GM12878 (cell line): Measurements from ENCODE around the gene CWC22. TPM values are rescaled to one million over a fixed set of nuclear protein-coding genes. Genes with fewer than 3 reads are reported as not detected.
A peak's percentile ranks its signal among the peaks of the same experiment; 100 is the strongest.

Experiments used
- ATAC-seq: fragments of 200-7000 bp; cut with Tn5 transposase; 3 replicates; pipeline ENCODE4 v1.9.1; 2020; ENCODE audit warnings: mild to moderate bottlenecking, moderate library complexity
- BruUV-seq: library from RNA; stranded (reverse); fragments of 400-500 nt; replicated peaks from 2 replicates; lab custom pipeline; 2021; lab: Mats Ljungman, UMichigan
- CTCF ChIA-PET: fragments of 300-600 bp; sonication (Branson Sonifier 250); formaldehyde crosslinking; extraction: SDS; loops from one replicate; lab custom pipeline; 2021; ENCODE audit warnings: inconsistent platforms; lab: Yijun Ruan, JAX
- POLR2A ChIA-PET: fragments of 350-600 bp; formaldehyde crosslinking; extraction: SDS; loops from one replicate; lab custom pipeline; 2021; ENCODE audit warnings: inconsistent platforms; lab: Charles Lee
- RAD21 ChIA-PET: fragments of 300-600 bp; sonication (Branson Sonifier 250); formaldehyde crosslinking; loops from one replicate; lab custom pipeline; 2023; ENCODE audit warnings: antibody characterized with exemption; ENCODE audit not compliant: unreplicated experiment; lab: Charles Lee
- SMC1A ChIA-PET: fragments of 300-600 bp; sonication (Branson Sonifier 250); formaldehyde crosslinking; loops from one replicate; lab custom pipeline; 2023; ENCODE audit not compliant: unreplicated experiment, uncharacterized antibody; lab: Charles Lee
- DNase-seq: peaks from one replicate; pipeline ENCODE4 v3.0.0-alpha.2; 2011; ENCODE audit warnings: low read depth, low spot score
- FAIRE-seq: peaks from 3 replicates; lab custom pipeline; 2011; peaks lifted over from hg19 to GRCh38; lab: Jason Lieb, UNC
- H2AFZ ChIP-seq: 2 replicates; pipeline ENCODE4 v1.6.0; 2011; ENCODE audit warnings: low read depth, low read length, control low read depth; ENCODE audit not compliant: control insufficient read depth
- H3K27ac ChIP-seq: 2 replicates; pipeline ENCODE4 v1.5.1; 2011; ENCODE audit warnings: control low read depth; ENCODE audit not compliant: control insufficient read depth, insufficient read depth
- H3K27me3 ChIP-seq, 2 experiments: replicated peaks in 1 of 2; 2 replicates each; pipeline versions ENCODE4 v1.6.0 to v1.6.1; 2011; ENCODE audit warnings: low read length in 1 of 2; ENCODE audit not compliant: control insufficient read depth in 2 of 2, insufficient read depth in 2 of 2
- H3K36me3 ChIP-seq, 2 experiments: 2 replicates each; pipeline ENCODE4 v1.5.1; 2011; ENCODE audit warnings: low read length in 1 of 2; ENCODE audit not compliant: control insufficient read depth in 2 of 2, insufficient read depth in 2 of 2
- H3K4me1 ChIP-seq: 2 replicates; pipeline ENCODE4 v1.6.1; 2011; ENCODE audit warnings: mild to moderate bottlenecking, low read length, moderate library complexity, mixed read lengths; ENCODE audit not compliant: control insufficient read depth, insufficient read depth
- H3K4me2 ChIP-seq: 2 replicates; pipeline ENCODE4 v1.6.0; 2011; ENCODE audit warnings: control low read depth; ENCODE audit not compliant: control insufficient read depth, insufficient read depth
- H3K4me3 ChIP-seq: fragments of 200-600 bp; sonication (generic); 2 replicates; pipeline ENCODE4 v1.5.1; 2016
- H3K79me2 ChIP-seq: 2 replicates; pipeline ENCODE4 v1.6.0; 2011; ENCODE audit warnings: low read length; ENCODE audit not compliant: control insufficient read depth, insufficient read depth
- H3K9ac ChIP-seq: 2 replicates; pipeline ENCODE4 v1.8.0; 2011; ENCODE audit warnings: low read length, control low read depth, mixed read lengths; ENCODE audit not compliant: control insufficient read depth, insufficient read depth
- H3K9me3 ChIP-seq: replicated peaks from 3 replicates; pipeline ENCODE4 v1.5.1; 2011; ENCODE audit warnings: mild to moderate bottlenecking, low read length; ENCODE audit not compliant: control insufficient read depth, insufficient read depth
- H4K20me1 ChIP-seq: 2 replicates; pipeline ENCODE4 v1.6.0; 2011; ENCODE audit not compliant: control insufficient read depth, insufficient read depth
- CBX3 ChIP-seq: fragments of 200-600 bp; sonication (generic); IDR thresholded peaks from 2 replicates; pipeline ENCODE4 v1.6.1; 2016; ENCODE audit warnings: low read depth, borderline replicate concordance
- CEBPB ChIP-seq, 2 experiments: fragments of 150-350 bp in 1 of 2; IDR thresholded peaks; 2 replicates each; pipeline ENCODE4 v1.6.1; 2012 to 2014; ENCODE audit warnings: low read depth in 2 of 2, low read length in 2 of 2, borderline replicate concordance in 1 of 2, inconsistent platforms in 1 of 2
- HDAC2 ChIP-seq: fragments of 200-600 bp; sonication (generic); IDR thresholded peaks from 2 replicates; pipeline ENCODE4 v1.6.1; 2017
- HDAC6 ChIP-seq: fragments of 200-600 bp; sonication (generic); IDR thresholded peaks from one replicate; pipeline ENCODE4 v1.8.0; 2017; ENCODE audit warnings: antibody characterized with exemption; ENCODE audit not compliant: unreplicated experiment
- KAT2A ChIP-seq: conservative IDR thresholded peaks from 2 replicates; pipeline ENCODE4 v1.6.1; 2011; ENCODE audit warnings: low read depth, low read length; ENCODE audit not compliant: control insufficient read depth
- KLF5 ChIP-seq: fragments of 450-650 bp; IDR thresholded peaks from 2 replicates; pipeline ENCODE4 v1.6.1; 2014; ENCODE audit warnings: mild to moderate bottlenecking; ENCODE audit not compliant: partially characterized antibody
- MEF2B ChIP-seq: fragments of 450-650 bp; IDR thresholded peaks from 2 replicates; pipeline ENCODE4 v1.6.1; 2018; ENCODE audit warnings: mild to moderate bottlenecking, moderate library complexity; ENCODE audit not compliant: partially characterized antibody, poor library complexity, severe bottlenecking
- MYB ChIP-seq: fragments of 150-350 bp; IDR thresholded peaks from 2 replicates; pipeline ENCODE4 v1.6.1; 2014; ENCODE audit warnings: mild to moderate bottlenecking, low read depth, low read length, borderline replicate concordance
- NFIC ChIP-seq: IDR thresholded peaks from 2 replicates; pipeline ENCODE4 v1.6.1; 2012; ENCODE audit warnings: low read depth, mild to moderate bottlenecking, inconsistent platforms, low read length, moderate library complexity
- NR2C1 ChIP-seq: fragments of 450-650 bp; IDR thresholded peaks from 2 replicates; pipeline ENCODE4 v1.6.1; 2017; ENCODE audit warnings: antibody characterized with exemption, mild to moderate bottlenecking, moderate library complexity
- PML ChIP-seq: IDR thresholded peaks from 2 replicates; pipeline ENCODE4 v1.6.1; 2012; ENCODE audit warnings: low read length, inconsistent platforms
- POLR2A ChIP-seq: IDR thresholded peaks from 2 replicates; pipeline ENCODE4 v1.6.1; 2011; ENCODE audit warnings: low read depth, mild to moderate bottlenecking, low read length
- RUNX3 ChIP-seq: IDR thresholded peaks from 2 replicates; pipeline ENCODE4 v1.6.1; 2012; ENCODE audit warnings: low read length, inconsistent platforms
- ZBED1 ChIP-seq: IDR thresholded peaks from 2 replicates; pipeline ENCODE4 v1.6.1; 2016; ENCODE audit warnings: borderline replicate concordance
- WGBS: methylation state at CpG from one replicate; pipeline ENCODE4 v1.1.6; 2016; ENCODE audit warnings: low lambda C conversion rate; ENCODE audit not compliant: insufficient replicate concordance, insufficient coverage; ENCODE audit errors: missing lambda C conversion rate; 5-methylcytosine and 5-hydroxymethylcytosine counted together
- in situ Hi-C: fragments of 300-500 bp; cut with MboI; formaldehyde crosslinking; loops from 9 replicates; pipeline ENCODE4 v1.14.3; 2018; ENCODE audit warnings: mixed read lengths
- intact Hi-C: fragments of 100-400 bp; cut with micrococcal nuclease; formaldehyde crosslinking; loops from one replicate; pipeline ENCODE4 v1.14.2; 2022; ENCODE audit not compliant: unreplicated experiment
- polyA plus RNA-seq, 11 experiments: library from polyadenylated mRNA; depleted of rRNA in 4 of 11; unstranded in 6 of 11; stranded (reverse) in 5 of 11; fragments of >200 nt; fragmentation: Nextera tagmentation in 4 of 11; fragmentation: Illumina TruSeq in 1 of 11; extraction: Ambion mirVana in 4 of 11; extraction: Trizol in 1 of 11; gene quantifications; 1 replicate in 1 of 11; 2 replicates in 10 of 11; pipeline versions ENCODE4 v1.2.1 to v1.2.3, GENCODE V29; 2011 to 2016; ENCODE audit warnings: inconsistent platforms in 2 of 11, missing spikeins in 2 of 11, low read depth in 1 of 11
- total RNA-seq, 4 experiments: library from RNA; depleted of rRNA in 3 of 4; stranded (reverse); fragments of >200 nt in 3 of 4; fragmentation: Illumina TruSeq in 1 of 4; extraction: Trizol in 1 of 4; gene quantifications; 2 replicates each; pipeline versions ENCODE4 v1.2.1 to v1.2.3, GENCODE V29; 2013 to 2021
- TF ChIP-seq, protein P1 (sequence below): fragments of 450-650 bp; IDR thresholded peaks from 2 replicates; pipeline ENCODE4 v1.6.1; 2014; ENCODE audit warnings: mild to moderate bottlenecking
- TF ChIP-seq, protein P2 (sequence below), 3 experiments: IDR thresholded peaks in 2 of 3; conservative IDR thresholded peaks in 1 of 3; 2 replicates each; pipeline ENCODE4 v1.5.1; 2011; ENCODE audit warnings: low read depth in 3 of 3, low read length in 3 of 3, mild to moderate bottlenecking in 3 of 3, control low read depth in 2 of 3, moderate library complexity in 2 of 3, inconsistent platforms in 1 of 3, mixed read lengths in 1 of 3; ENCODE audit not compliant: control insufficient read depth in 2 of 3, insufficient read depth in 1 of 3; ENCODE audit errors: extremely low read depth in 1 of 3
- TF ChIP-seq, protein P3 (sequence below): fragments of 450-650 bp; IDR thresholded peaks from 2 replicates; pipeline ENCODE4 v1.6.1; 2017; ENCODE audit warnings: mild to moderate bottlenecking
- TF ChIP-seq, protein P4 (sequence below): IDR thresholded peaks from 2 replicates; pipeline ENCODE4 v1.6.1; 2011; ENCODE audit warnings: borderline replicate concordance, low read depth, mild to moderate bottlenecking, moderate library complexity, mixed read lengths, low read length; ENCODE audit not compliant: insufficient read depth; ENCODE audit errors: extremely low read length

CWC22 gene
- total and polyA plus RNA-seq, 10 of the 15 experiments (the other 5 are each of a cell fraction or from before 2014, with no cell fraction given): 8.2 to 38.5 (median 26.3) TPM

DNA sequence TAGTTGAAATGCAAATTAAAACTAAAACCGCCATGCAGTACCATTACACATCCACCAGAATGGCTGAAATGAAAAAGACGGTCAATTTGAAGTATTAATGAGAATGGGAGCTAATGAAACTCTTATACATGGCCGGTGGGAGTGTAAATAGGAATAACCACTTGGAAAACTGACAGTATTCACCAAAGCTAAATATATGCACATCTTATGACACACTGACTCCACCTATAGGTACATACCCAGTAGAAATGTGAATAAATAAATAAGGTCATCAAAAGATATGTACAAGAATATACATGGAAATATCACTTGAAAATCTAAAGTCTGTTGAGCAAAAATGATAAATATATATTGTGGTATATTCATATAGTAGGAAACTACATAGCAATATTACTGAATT, 57.7 kb downstream of the CWC22 start (continued):
- TF ChIP-seq, protein P1, sequence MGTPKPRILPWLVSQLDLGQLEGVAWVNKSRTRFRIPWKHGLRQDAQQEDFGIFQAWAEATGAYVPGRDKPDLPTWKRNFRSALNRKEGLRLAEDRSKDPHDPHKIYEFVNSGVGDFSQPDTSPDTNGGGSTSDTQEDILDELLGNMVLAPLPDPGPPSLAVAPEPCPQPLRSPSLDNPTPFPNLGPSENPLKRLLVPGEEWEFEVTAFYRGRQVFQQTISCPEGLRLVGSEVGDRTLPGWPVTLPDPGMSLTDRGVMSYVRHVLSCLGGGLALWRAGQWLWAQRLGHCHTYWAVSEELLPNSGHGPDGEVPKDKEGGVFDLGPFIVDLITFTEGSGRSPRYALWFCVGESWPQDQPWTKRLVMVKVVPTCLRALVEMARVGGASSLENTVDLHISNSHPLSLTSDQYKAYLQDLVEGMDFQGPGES: no peak
- no peak for TF ChIP-seq HDAC6
- no peak for TF ChIP-seq MEF2B
- no peak for TF ChIP-seq PML
- TF ChIP-seq, protein P2, sequence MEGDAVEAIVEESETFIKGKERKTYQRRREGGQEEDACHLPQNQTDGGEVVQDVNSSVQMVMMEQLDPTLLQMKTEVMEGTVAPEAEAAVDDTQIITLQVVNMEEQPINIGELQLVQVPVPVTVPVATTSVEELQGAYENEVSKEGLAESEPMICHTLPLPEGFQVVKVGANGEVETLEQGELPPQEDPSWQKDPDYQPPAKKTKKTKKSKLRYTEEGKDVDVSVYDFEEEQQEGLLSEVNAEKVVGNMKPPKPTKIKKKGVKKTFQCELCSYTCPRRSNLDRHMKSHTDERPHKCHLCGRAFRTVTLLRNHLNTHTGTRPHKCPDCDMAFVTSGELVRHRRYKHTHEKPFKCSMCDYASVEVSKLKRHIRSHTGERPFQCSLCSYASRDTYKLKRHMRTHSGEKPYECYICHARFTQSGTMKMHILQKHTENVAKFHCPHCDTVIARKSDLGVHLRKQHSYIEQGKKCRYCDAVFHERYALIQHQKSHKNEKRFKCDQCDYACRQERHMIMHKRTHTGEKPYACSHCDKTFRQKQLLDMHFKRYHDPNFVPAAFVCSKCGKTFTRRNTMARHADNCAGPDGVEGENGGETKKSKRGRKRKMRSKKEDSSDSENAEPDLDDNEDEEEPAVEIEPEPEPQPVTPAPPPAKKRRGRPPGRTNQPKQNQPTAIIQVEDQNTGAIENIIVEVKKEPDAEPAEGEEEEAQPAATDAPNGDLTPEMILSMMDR (IDR thresholded peaks at IDR 0.05 in 2 of 3, conservative IDR thresholded peaks at IDR 0.05 in 1 of 3; ENCODE audit: control insufficient read depth in 2 of 3, extremely low read depth in 1 of 3, insufficient read depth in 1 of 3, low read depth in 3 of 3, low read length in 3 of 3): no peak
- no peak for TF ChIP-seq NR2C1
- TF ChIP-seq HDAC2: no peak
- no peak for TF ChIP-seq NFIC
- no peak for TF ChIP-seq KLF5
- TF ChIP-seq KAT2A: no peak
- no peak for TF ChIP-seq CBX3

DNA sequence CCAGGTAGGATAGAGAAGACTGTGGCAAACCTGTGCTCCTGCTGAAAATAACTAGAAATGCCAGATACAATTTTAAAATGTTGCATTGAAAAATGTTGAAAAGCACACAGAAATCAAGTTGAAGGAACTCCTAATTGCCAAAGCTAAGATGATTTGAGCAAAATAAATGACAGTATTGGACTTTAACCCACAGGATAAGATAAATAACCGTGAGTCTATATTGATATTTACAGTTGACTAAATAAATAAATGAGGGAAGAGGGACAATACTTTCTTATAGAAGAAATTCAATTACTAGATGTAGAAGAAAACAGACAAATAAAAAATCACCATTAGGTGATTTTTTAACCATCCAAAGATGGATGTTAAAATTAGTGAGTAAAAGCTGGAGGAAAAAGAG, 59.0 kb downstream of the CWC22 start:
- intact Hi-C loops (no loop called here), in situ Hi-C loops (no loop called here)
- Histone ChIP-seq H3K27ac (no peak overlapping the region), H3K36me3 (peaks cover 6 to 21% of the 10 kb centered on the region in 2 experiments), H3K9ac (no peak overlapping the region), H3K4me2 (no peak overlapping the region), H3K27me3 (no peaks in the 10 kb centered on the region), H3K4me1 (no peaks in the 10 kb centered on the region), H3K4me3 (no peak overlapping the region), H4K20me1 (no peaks in the 10 kb centered on the region), H2AFZ (no peak overlapping the region), H3K79me2 (no peaks in the 10 kb centered on the region), H3K9me3 (no peaks in the 10 kb centered on the region)
- FAIRE-seq (peak; percentile 23), ATAC-seq (no peak), DNase-seq (no peak)
- ChIA-PET CTCF (no interaction called here), POLR2A (no interaction called here), SMC1A (interaction anchor here (1.4 kb wide), 1 partner anchor 17 kb away, joined by 3 read pairs; no protein-coding TSS in a partner anchor), RAD21 (no interaction called here)
- WGBS: 100% methylated on average over 1 of the region's 1 CpG
- no TSS peak for BruUV-seq
- TF ChIP-seq POLR2A (no peak), MEF2B (no peak), ZBED1 (no peak), CEBPB (IDR thresholded peaks at IDR 0.05; ENCODE audit: borderline replicate concordance in 1 of 2, low read depth in 2 of 2, low read length in 2 of 2) (no peak), RUNX3 (no peak), MYB (no peak), KAT2A (no peak)
- TF ChIP-seq, protein P3, sequence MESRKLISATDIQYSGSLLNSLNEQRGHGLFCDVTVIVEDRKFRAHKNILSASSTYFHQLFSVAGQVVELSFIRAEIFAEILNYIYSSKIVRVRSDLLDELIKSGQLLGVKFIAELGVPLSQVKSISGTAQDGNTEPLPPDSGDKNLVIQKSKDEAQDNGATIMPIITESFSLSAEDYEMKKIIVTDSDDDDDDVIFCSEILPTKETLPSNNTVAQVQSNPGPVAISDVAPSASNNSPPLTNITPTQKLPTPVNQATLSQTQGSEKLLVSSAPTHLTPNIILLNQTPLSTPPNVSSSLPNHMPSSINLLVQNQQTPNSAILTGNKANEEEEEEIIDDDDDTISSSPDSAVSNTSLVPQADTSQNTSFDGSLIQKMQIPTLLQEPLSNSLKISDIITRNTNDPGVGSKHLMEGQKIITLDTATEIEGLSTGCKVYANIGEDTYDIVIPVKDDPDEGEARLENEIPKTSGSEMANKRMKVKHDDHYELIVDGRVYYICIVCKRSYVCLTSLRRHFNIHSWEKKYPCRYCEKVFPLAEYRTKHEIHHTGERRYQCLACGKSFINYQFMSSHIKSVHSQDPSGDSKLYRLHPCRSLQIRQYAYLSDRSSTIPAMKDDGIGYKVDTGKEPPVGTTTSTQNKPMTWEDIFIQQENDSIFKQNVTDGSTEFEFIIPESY: no peak
- TF ChIP-seq, protein P4, sequence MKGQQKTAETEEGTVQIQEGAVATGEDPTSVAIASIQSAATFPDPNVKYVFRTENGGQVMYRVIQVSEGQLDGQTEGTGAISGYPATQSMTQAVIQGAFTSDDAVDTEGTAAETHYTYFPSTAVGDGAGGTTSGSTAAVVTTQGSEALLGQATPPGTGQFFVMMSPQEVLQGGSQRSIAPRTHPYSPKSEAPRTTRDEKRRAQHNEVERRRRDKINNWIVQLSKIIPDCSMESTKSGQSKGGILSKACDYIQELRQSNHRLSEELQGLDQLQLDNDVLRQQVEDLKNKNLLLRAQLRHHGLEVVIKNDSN: no peak
